Lower lobe of right lung (tissue), 2 donors: ENCODE measurements around the gene SPRR5. TPM values are rescaled to one million over a fixed set of nuclear protein-coding genes. Genes with fewer than 3 reads are reported as not detected.

ENCODE experiments used
- ATAC-seq, 2 donors: fragments of 200-7000 bp; cut with Tn5 transposase; one replicate each; pipeline ENCODE4 v1.9.1; 2020 to 2022; ENCODE audit warnings: mild to moderate bottlenecking in 2 of 2, moderate library complexity in 2 of 2
- DNase-seq: peaks from one replicate; pipeline ENCODE4 v3.0.0-alpha.2; 2020
- H3K27ac ChIP-seq: fragments of 200-600 bp; one replicate; pipeline ENCODE4 v1.8.0; 2022
- H3K27me3 ChIP-seq: fragments of 200-600 bp; one replicate; pipeline ENCODE4 v1.8.0; 2022; ENCODE audit warnings: low read depth
- H3K36me3 ChIP-seq: fragments of 200-600 bp; one replicate; pipeline ENCODE4 v1.8.0; 2022; ENCODE audit warnings: mild to moderate bottlenecking
- H3K4me1 ChIP-seq: fragments of 200-600 bp; one replicate; pipeline ENCODE4 v1.8.0; 2022
- H3K4me3 ChIP-seq: fragments of 200-600 bp; one replicate; pipeline ENCODE4 v1.8.0; 2022; ENCODE audit warnings: mild to moderate bottlenecking
- H3K9me3 ChIP-seq: fragments of 200-600 bp; one replicate; pipeline ENCODE4 v1.8.0; 2022
- intact Hi-C: fragments of 100-400 bp; cut with DNase I; formaldehyde crosslinking; loops from one replicate; pipeline ENCODE4 v1.11.0; 2022
- total RNA-seq: library from RNA; stranded (reverse); fragmentation: NEBNext Ultra II Directional; extraction: Animal tissue kit (Norgen Biotek cat#: 25700); gene quantifications from one replicate; pipeline ENCODE4 v1.2.1, GENCODE V29; 2021
- TF ChIP-seq, protein P1 (sequence below): fragments of 200-600 bp; IDR thresholded peaks from one replicate; pipeline ENCODE4 v1.8.0; 2022; ENCODE audit warnings: antibody characterized with exemption, mild to moderate bottlenecking
- donor health status: DM: no; HTN: yes; CAD: no; lungs with severe emphysema.

The SPRR5 gene
- total RNA-seq, 1 donor from 2014 or later = not detected

DNA sequence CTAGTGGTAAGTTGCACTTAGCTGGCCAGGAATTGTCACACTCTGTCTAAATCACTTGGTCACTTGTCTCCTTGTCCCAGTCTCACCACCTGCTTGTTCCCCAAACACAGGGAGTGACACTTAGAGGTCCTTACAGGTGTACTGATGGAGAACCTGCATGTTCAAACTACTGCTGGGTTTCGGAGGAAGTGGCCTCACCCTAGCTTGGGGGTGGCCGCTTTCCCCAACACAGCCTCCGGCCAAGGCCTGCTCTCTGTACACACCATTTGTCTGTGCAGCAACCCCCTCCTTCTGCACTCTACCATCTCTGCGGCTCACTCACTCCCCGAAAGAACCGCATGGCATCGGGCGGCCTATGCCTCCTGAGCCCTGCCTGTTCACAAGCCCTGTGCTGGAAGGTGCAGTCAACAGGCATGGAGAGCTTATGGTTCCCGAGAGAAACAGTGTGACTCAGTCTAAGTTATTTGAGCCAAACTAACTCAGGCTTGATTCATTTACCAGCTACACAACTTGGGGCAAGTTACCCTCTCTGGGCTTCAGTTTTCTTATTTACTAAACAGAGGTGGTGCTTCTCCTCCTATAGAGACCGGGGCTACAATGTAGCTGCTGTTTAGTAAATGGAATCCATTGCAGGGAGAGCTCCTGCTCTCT lies 12.9 kb downstream of the SPRR5 start:
- ATAC-seq (no peak), DNase-seq (no peak)
- H3K27me3 ChIP-seq = no peaks in the 10 kb centered on the region
- H3K9me3 ChIP-seq = no peaks in the 10 kb centered on the region
- TF ChIP-seq, protein P1, sequence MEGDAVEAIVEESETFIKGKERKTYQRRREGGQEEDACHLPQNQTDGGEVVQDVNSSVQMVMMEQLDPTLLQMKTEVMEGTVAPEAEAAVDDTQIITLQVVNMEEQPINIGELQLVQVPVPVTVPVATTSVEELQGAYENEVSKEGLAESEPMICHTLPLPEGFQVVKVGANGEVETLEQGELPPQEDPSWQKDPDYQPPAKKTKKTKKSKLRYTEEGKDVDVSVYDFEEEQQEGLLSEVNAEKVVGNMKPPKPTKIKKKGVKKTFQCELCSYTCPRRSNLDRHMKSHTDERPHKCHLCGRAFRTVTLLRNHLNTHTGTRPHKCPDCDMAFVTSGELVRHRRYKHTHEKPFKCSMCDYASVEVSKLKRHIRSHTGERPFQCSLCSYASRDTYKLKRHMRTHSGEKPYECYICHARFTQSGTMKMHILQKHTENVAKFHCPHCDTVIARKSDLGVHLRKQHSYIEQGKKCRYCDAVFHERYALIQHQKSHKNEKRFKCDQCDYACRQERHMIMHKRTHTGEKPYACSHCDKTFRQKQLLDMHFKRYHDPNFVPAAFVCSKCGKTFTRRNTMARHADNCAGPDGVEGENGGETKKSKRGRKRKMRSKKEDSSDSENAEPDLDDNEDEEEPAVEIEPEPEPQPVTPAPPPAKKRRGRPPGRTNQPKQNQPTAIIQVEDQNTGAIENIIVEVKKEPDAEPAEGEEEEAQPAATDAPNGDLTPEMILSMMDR = no peak
- H3K4me1 ChIP-seq = no peaks in the 10 kb centered on the region
- no peak overlapping the region for H3K4me3 ChIP-seq
- H3K36me3 ChIP-seq = no peaks in the 10 kb centered on the region
- intact Hi-C loops = no loop called here
- no peak overlapping the region for H3K27ac ChIP-seq

DNA sequence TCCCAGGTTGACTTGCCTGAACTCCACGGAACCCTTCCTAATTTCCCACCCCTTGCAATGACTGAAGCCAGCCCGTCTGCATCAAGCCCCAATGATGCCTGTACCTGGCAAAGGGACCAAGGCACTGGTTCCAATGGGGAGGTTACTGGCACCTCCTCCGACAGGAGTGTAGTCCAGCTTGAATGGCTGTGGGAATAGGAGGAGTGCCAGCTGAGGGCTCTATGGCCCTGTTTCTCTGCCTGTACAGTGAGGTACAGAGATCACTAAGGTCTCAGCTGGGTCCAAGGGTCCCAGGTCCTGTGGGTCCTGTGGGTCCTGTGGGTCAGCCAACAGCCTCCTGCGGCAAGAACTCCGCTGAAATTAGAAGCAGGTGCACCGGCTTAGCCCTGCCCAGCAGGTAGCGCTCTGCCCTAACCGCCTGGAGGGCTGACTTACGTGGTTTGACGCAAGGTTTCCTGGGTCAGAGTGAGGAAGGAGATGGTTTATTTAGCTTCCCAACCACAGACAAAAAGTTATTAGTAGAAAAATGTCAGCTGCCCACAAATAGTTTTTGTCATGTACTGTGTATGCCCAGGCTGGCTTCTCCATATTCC lies 13.5 kb downstream of the SPRR5 start:
- H3K27ac ChIP-seq = no peak overlapping the region
- ATAC-seq (no peak), DNase-seq (no peak)
- no peak overlapping the region for H3K4me3 ChIP-seq
- no peaks in the 10 kb centered on the region for H3K27me3 ChIP-seq
- TF ChIP-seq, protein P1 = no peak
- H3K36me3 ChIP-seq = no peaks in the 10 kb centered on the region
- H3K4me1 ChIP-seq = no peaks in the 10 kb centered on the region
- H3K9me3 ChIP-seq = no peaks in the 10 kb centered on the region
- intact Hi-C loops = no loop called here

DNA sequence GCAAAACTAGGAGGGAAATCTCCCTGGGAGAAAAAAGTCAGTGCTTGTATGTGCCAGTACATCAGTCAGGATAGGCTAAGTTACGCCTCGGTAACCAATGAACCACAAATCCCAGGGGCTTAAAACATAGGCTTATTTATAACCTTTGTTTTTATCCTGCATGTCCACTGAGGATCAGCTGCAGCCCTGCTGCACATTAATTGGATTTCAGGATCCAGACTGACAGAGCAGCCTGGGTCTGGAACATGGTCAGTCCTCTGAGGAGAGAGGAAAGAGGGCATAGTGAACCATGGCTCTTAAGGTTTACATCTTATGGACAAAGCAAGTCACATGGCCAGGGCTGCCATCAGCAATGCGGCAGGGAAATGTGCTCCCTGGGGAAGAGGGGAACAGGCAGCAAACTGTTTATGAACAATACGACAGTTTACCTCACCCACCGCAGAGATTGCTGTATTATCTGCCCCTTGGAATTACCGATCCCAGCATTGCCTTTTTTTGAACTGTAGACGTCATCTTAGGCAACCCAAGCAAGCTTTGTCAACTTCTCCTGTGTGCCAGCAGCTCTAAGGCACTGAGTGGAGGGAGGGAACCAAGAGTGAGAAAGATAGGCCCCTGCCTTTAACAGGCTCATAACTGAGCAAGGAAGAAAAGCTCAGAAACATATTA lies 14.4 kb downstream of the SPRR5 start:
- Histone ChIP-seq H3K36me3 (no peaks in the 10 kb centered on the region), H3K9me3 (no peaks in the 10 kb centered on the region), H3K4me3 (no peak overlapping the region), H3K27me3 (peaks cover 5% of the 10 kb centered on the region), H3K4me1 (no peaks in the 10 kb centered on the region), H3K27ac (no peak overlapping the region)
- no peak for DNase-seq
- intact Hi-C loops = no loop called here
- TF ChIP-seq, protein P1 = no peak
- no peak for ATAC-seq

DNA sequence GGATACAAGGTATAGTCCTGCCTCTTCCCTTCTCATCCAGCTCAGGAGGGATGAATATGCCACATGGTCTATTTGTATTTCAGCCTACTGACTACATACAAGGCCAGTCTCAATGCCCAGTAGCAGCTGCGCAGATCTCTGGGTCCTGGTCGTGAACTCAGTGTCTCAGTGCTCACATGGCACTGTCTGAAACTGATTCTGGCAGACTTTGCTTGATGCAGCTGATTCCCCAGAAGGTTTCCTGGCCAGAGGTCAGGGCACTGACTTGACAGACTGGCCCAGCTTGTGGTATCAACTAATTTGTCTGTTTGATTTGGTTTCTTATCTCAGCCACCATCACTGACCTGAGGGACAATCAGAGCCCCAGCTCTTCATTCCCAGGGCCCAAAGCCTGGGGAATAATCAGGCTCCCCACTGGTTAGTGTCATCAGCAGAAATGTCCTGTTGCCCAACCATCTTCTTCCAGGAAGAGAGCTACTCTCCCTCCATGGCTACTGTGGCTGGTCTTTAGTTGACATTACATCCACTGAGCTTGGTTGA lies 15.9 kb downstream of the SPRR5 start:
- Histone ChIP-seq H3K9me3 (no peaks in the 10 kb centered on the region), H3K27me3 (peaks cover 5% of the 10 kb centered on the region), H3K4me3 (no peak overlapping the region), H3K27ac (no peak overlapping the region), H3K36me3 (no peaks in the 10 kb centered on the region), H3K4me1 (no peaks in the 10 kb centered on the region)
- TF ChIP-seq, protein P1 = no peak
- intact Hi-C loops = no loop called here
- DNase-seq (no peak), ATAC-seq (no peak)

DNA sequence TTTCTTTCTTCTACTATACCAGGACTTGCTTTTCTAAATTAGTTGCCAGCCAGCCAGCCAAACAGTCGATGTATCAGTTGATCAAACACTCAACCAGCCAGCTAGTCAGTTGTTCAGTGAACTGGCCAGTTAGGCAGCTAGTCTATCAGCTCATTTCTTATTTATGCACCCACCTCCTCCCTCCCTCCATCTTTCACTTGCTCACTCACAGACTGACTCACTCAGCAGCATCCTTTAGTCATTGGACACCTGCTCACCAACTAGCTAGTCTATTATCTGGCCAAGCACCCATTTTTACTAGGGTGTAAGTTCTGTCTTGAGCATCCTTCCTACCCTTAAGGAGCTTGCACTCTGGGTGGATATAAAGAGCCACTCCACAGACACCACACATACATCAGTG lies 17.5 kb downstream of the SPRR5 start:
- H3K36me3 ChIP-seq = no peaks in the 10 kb centered on the region
- TF ChIP-seq, protein P1 = no peak
- no peak overlapping the region for H3K27ac ChIP-seq
- peaks cover 5% of the 10 kb centered on the region for H3K27me3 ChIP-seq
- no peaks in the 10 kb centered on the region for H3K9me3 ChIP-seq
- no peak overlapping the region for H3K4me3 ChIP-seq
- intact Hi-C loops = no loop called here
- no peaks in the 10 kb centered on the region for H3K4me1 ChIP-seq
- DNase-seq (no peak), ATAC-seq (no peak)
